Omental fat pad (tissue), 4 donors: ENCODE data around the gene GAGE12C. TPM values are rescaled to one million over a fixed set of nuclear protein-coding genes. Genes with fewer than 3 reads are reported as not detected.
"Not testable (repeated sequence)": the region's sequence is repeated elsewhere in the genome, so short reads cannot be mapped to it uniquely, and the experiment has no call there.

Experiments
- ATAC-seq: fragments of 150-250 bp; one replicate; pipeline ENCODE4 v1.9.1; 2016; ENCODE audit warnings: mild to moderate bottlenecking, moderate library complexity; ENCODE audit not compliant: low FRiP score
- DNase-seq: peaks from one replicate; pipeline ENCODE4 v3.0.0-alpha.2; 2019; ENCODE audit warnings: low spot score
- small RNA-seq: library from RNA; depleted of rRNA; stranded (forward); fragments of <200 nt; gene quantifications from one replicate; pipeline ENCODE3, GENCODE V24; 2016
- total RNA-seq, 4 donors: library from RNA; depleted of rRNA; stranded (reverse); fragments of >200 nt; gene quantifications; one replicate each; pipeline ENCODE4 v1.1.0, GENCODE V29; 2016

The GAGE12C gene, protein sequence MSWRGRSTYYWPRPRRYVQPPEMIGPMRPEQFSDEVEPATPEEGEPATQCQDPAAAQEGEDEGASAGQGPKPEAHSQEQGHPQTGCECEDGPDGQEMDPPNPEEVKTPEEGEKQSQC
- total RNA-seq: not detected

- ATAC-seq, DNase-seq: not testable (repeated sequence)
Measured at GRCh38 chrX:49531877-49532276, at the start of gene GAGE12C. GAGE12C (plus strand) TSS chrX:49532177; CDS start chrX:49533332, 1,155 bp downstream.

DNA sequence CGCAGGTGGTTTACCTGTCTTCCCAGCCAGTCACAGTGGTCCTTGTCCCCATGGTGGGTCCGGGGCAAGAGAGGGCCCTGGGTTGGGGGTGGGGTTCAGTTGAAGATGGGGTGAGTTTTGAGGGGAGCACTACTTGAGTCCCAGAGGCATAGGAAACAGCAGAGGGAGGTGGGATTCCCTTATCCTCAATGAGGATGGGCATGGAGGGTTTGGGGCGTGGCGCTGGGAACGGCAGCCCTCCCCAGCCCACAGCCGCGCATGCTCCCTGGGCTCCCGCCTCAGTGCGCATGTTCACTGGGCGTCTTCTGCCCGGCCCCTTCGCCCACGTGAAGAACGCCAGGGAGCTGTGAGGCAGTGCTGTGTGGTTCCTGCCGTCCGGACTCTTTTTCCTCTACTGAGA is 9.5 kb downstream of the GAGE12C start, which contains the start of gene GAGE12D:
Gene GAGE12D (plus strand): TSS at position 301 of the 400 bp plus-strand sequence. CDS start 1,155 bp downstream, outside the sequence.
- ATAC-seq, DNase-seq: not testable (repeated sequence)

GRCh38 chrX:49550989-49551388 is 19.0 kb downstream of the GAGE12C start, which contains the start of gene GAGE12E:
GAGE12E (plus strand) TSS chrX:49551289; CDS start chrX:49552444, 1,155 bp downstream.
- ATAC-seq, DNase-seq: not testable (repeated sequence)

GRCh38 chrX:49560542-49560941 is 28.6 kb downstream of the GAGE12C start, which contains the start of gene GAGE12F:
GAGE12F (plus strand) TSS chrX:49560842; CDS start chrX:49561997, 1,155 bp downstream.
- DNase-seq, ATAC-seq: not testable (repeated sequence)

GRCh38 chrX:49568728-49569127 is 36.8 kb downstream of the GAGE12C start:
- DNase-seq: peak; percentile 22

GRCh38 chrX:49569152-49569551 is 37.2 kb downstream of the GAGE12C start:
- DNase-seq, ATAC-seq: not testable (repeated sequence)

More at GRCh38 chrX:49568728-49569127, 36.8 kb downstream of the GAGE12C start:
- ATAC-seq: not testable (repeated sequence)

- ATAC-seq, DNase-seq: not testable (repeated sequence)
Measured at GRCh38 chrX:49570100-49570499, 38.1 kb downstream of the GAGE12C start, which contains the start of gene GAGE12G. GAGE12G (plus strand) TSS chrX:49570400; CDS start chrX:49571555, 1,155 bp downstream.

- ATAC-seq, DNase-seq: not testable (repeated sequence)
Measured at GRCh38 chrX:49579649-49580048, 47.7 kb downstream of the GAGE12C start, which contains the start of gene GAGE12H. GAGE12H (plus strand) TSS chrX:49579949; CDS start chrX:49581104, 1,155 bp downstream.

Small RNA genes within 50 kb of the gene (small RNA-seq; reads per million reads assigned to genes)
- not detected for gene GAGE12B

Other genes with a start within 250 kb of the GAGE12C start
- not detected for gene GAGE10, start 228.5 kb upstream of the GAGE12C start, total RNA-seq
- gene GAGE12J, start 210.1 kb upstream of the GAGE12C start, total RNA-seq: not detected
- gene GAGE13, start 200.6 kb upstream of the GAGE12C start, total RNA-seq: not detected
- not detected for gene GAGE12D, start 9.6 kb downstream of the GAGE12C start, total RNA-seq
- gene GAGE12E, start 19.1 kb downstream of the GAGE12C start, total RNA-seq: not detected
- not detected for gene GAGE12F, start 28.7 kb downstream of the GAGE12C start, total RNA-seq
- not detected for gene GAGE12G, start 38.2 kb downstream of the GAGE12C start, total RNA-seq
- gene GAGE12H, start 47.8 kb downstream of the GAGE12C start, total RNA-seq: not detected
- gene GAGE2A, start 57.3 kb downstream of the GAGE12C start, total RNA-seq: not detected
- gene GAGE1, start 66.8 kb downstream of the GAGE12C start, total RNA-seq: not detected
- not detected for gene PAGE1, start 163.8 kb downstream of the GAGE12C start, total RNA-seq